Stimulated activated CD4-positive, alpha-beta T cell treated with anti-CD3 and anti-CD28 coated beads, TNF-alpha, amount 100 ng/mL, for 4 hours (primary cell): ENCODE data around the gene SYNGR2.
"Not testable (repeated sequence)": the region's sequence is repeated elsewhere in the genome, so short reads cannot be mapped to it uniquely, and the experiment has no call there.

Source experiments
- DNase-seq, 3 experiments: peaks; one replicate each; pipeline ENCODE4 v3.0.0-alpha.2; 2020; ENCODE audit warnings: low read depth in 3 of 3

The SYNGR2 gene

GRCh38 chr17:78130090-78130436 is 38.3 kb upstream of the SYNGR2 start:
- no peak for DNase-seq

GRCh38 chr17:78130437-78131101 is 37.8 kb upstream of the SYNGR2 start, which contains the start of gene TMC8:
TSS of gene TMC8 (plus strand) at chr17:78130771. CDS start at chr17:78131589, 818 bp downstream.
- peak in 1 of 3 experiments; percentile 49 for DNase-seq

GRCh38 chr17:78131172-78132083 is 37.0 kb upstream of the SYNGR2 start:
- peak; percentile 51 to 67 (median 64) for DNase-seq

- peak in 2 of 3 experiments; percentile 56 to 63 for DNase-seq
Observed at GRCh38 chr17:78132084-78132676, 36.2 kb upstream of the SYNGR2 start.

- DNase-seq, result no peak
Observed at GRCh38 chr17:78132767-78133178, 35.6 kb upstream of the SYNGR2 start.

GRCh38 chr17:78133179-78133951 is 35.0 kb upstream of the SYNGR2 start:
- DNase-seq, result no peak

- DNase-seq, result peak in 2 of 3 experiments; percentile 58 to 60
Observed at GRCh38 chr17:78133971-78134898, 34.1 kb upstream of the SYNGR2 start.

- DNase-seq, result no peak
Observed at GRCh38 chr17:78134899-78135385, 33.4 kb upstream of the SYNGR2 start.

GRCh38 chr17:78135858-78136500 is 32.4 kb upstream of the SYNGR2 start:
- DNase-seq, result no peak

GRCh38 chr17:78137392-78138203 is 30.8 kb upstream of the SYNGR2 start:
- no peak for DNase-seq

- DNase-seq, result no peak
Observed at GRCh38 chr17:78138204-78139060, 29.9 kb upstream of the SYNGR2 start.

- not testable (repeated sequence) for DNase-seq
Observed at GRCh38 chr17:78139861-78140168, 28.6 kb upstream of the SYNGR2 start.

GRCh38 chr17:78140169-78141051 is 28.0 kb upstream of the SYNGR2 start:
- peak; percentile 80 to 84 (median 84) for DNase-seq

GRCh38 chr17:78141437-78142118 is 26.8 kb upstream of the SYNGR2 start:
- DNase-seq, result no peak

- no peak for DNase-seq
Observed at GRCh38 chr17:78142119-78142861, 26.1 kb upstream of the SYNGR2 start.
